ENCODE data around the gene DACT1.
A peak's percentile ranks its signal among the peaks of the same experiment; 100 is the strongest.
"Not testable (repeated sequence)": the region's sequence is repeated elsewhere in the genome, so short reads cannot be mapped to it uniquely, and the experiment has no call there.

DACT1 gene, protein sequence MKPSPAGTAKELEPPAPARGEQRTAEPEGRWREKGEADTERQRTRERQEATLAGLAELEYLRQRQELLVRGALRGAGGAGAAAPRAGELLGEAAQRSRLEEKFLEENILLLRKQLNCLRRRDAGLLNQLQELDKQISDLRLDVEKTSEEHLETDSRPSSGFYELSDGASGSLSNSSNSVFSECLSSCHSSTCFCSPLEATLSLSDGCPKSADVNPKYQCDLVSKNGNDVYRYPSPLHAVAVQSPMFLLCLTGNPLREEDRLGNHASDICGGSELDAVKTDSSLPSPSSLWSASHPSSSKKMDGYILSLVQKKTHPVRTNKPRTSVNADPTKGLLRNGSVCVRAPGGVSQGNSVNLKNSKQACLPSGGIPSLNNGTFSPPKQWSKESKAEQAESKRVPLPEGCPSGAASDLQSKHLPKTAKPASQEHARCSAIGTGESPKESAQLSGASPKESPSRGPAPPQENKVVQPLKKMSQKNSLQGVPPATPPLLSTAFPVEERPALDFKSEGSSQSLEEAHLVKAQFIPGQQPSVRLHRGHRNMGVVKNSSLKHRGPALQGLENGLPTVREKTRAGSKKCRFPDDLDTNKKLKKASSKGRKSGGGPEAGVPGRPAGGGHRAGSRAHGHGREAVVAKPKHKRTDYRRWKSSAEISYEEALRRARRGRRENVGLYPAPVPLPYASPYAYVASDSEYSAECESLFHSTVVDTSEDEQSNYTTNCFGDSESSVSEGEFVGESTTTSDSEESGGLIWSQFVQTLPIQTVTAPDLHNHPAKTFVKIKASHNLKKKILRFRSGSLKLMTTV

DNA sequence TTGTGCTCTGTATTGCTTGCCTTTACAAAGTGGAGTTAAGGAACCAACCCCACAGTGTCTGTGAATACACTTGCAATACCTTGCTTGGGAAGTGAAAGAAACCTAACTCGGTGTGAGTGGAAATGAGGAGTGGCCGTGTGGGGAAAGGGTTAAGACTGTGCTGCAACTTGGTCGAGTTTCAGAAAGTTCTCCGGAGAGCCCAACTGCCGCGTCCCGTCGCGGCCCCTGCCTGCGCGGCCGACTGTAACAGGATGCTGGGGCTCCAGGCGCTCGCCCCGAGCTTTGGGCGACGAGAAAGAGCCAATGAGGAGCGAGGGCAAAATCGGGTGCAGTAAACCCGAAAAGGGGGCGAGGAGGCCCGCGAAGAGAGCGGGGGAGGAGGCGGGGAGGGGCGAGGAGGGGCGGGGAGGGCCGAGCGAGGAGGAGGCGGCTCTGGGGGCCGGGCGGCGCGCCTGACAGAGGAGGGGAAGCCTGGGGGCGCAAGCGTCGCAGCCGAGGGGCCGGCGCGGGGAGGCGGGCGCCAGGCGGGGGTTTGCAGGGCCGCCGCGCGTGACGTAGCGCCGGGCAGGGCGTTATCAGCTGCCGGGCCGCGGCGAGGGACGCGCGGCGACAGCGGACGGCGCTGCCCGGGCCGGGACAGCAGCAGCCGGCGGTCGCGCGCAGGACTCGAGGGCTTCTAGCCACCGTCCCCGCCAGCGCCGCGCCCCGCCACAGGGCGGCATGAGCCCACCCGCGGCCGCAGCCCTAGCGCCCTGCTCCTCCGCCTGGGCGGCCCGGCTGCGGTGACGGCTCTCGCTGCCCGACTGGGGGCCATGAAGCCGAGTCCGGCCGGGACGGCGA lies at the start of gene DACT1:
DACT1 (plus strand) TSS at position 572 of the 840 bp plus-strand sequence; CDS start at position 813, 241 bp downstream.
- Histone ChIP-seq H3K4me1 (ENCODE audit: insufficient read depth, low read length, severe bottlenecking) (peaks cover 4% of the 10 kb centered on the region), H2AFZ (ENCODE audit: low read length) (no peak within 1 kb of the TSS), H3K4me3 (ENCODE audit: low read depth, low read length, poor library complexity, severe bottlenecking) (peak within 1 kb of the TSS; percentile 49), H3K9me2 (ENCODE audit: low read depth, low read length) (no peaks in the 10 kb centered on the region), H3K36me3 (ENCODE audit: insufficient read depth, low read length) (no peaks in the 10 kb centered on the region), H3K27me3 (ENCODE audit: insufficient read depth, low read length) (peaks cover 3% of the 10 kb centered on the region; the same call in 1 of the 2 replicates), H3K9me3 (ENCODE audit: low read length) (no peaks in the 10 kb centered on the region), H3K79me2 (ENCODE audit: insufficient read depth, low read length) (no peaks in the 10 kb centered on the region), H3F3A (ENCODE audit: insufficient read depth, low read length) (no peaks in the 10 kb centered on the region), H3K27ac (ENCODE audit: low read depth, low read length, poor library complexity, severe bottlenecking) (no peak within 1 kb of the TSS), H4K20me1 (ENCODE audit: insufficient read depth, low read length) (no peaks in the 10 kb centered on the region), H3K4me2 (ENCODE audit: low read length) (peak within 1 kb of the TSS; percentile 63), H3K9ac (ENCODE audit: low read length) (no peak within 1 kb of the TSS)
- TF ChIP-seq, protein P1, sequence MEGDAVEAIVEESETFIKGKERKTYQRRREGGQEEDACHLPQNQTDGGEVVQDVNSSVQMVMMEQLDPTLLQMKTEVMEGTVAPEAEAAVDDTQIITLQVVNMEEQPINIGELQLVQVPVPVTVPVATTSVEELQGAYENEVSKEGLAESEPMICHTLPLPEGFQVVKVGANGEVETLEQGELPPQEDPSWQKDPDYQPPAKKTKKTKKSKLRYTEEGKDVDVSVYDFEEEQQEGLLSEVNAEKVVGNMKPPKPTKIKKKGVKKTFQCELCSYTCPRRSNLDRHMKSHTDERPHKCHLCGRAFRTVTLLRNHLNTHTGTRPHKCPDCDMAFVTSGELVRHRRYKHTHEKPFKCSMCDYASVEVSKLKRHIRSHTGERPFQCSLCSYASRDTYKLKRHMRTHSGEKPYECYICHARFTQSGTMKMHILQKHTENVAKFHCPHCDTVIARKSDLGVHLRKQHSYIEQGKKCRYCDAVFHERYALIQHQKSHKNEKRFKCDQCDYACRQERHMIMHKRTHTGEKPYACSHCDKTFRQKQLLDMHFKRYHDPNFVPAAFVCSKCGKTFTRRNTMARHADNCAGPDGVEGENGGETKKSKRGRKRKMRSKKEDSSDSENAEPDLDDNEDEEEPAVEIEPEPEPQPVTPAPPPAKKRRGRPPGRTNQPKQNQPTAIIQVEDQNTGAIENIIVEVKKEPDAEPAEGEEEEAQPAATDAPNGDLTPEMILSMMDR (IDR thresholded peaks at IDR 0.05; ENCODE audit: low read length), result no peak
- no peak for TF ChIP-seq EZH2 (IDR thresholded peaks at IDR 0.05; ENCODE audit: borderline replicate concordance, low read length)

DNA sequence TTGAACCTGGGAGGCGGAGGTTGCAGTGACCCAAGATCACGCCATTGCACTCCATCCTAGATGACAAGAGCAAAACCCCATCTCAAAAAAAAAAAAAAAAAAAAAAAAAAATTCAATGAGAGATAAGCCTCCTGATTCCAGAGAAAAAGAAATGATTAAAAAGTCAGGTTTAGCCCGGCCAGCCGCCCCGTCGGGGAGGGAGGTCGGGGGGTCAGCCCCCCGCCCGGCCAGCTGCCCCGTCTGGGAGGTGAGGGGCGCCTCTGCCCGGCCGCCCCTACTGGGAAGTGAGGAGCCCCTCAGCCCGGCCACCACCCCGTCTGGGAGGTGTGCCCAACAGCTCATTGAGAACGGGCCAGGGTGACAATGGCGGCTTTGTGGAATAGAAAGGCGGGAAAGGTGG lies 49.4 kb upstream of the DACT1 start:
- H3K27ac ChIP-seq (ENCODE audit: low read depth, low read length, poor library complexity, severe bottlenecking); H3K36me3 ChIP-seq (ENCODE audit: insufficient read depth, low read length); H3K4me1 ChIP-seq (ENCODE audit: insufficient read depth, low read length, severe bottlenecking); H3K4me2 ChIP-seq (ENCODE audit: low read length); H2AFZ ChIP-seq (ENCODE audit: low read length); H3K4me3 ChIP-seq (ENCODE audit: low read depth, low read length, poor library complexity, severe bottlenecking); H3K79me2 ChIP-seq (ENCODE audit: insufficient read depth, low read length); H3K27me3 ChIP-seq (ENCODE audit: insufficient read depth, low read length); H3K9me2 ChIP-seq (ENCODE audit: low read depth, low read length); H4K20me1 ChIP-seq (ENCODE audit: insufficient read depth, low read length); H3F3A ChIP-seq (ENCODE audit: insufficient read depth, low read length); H3K9ac ChIP-seq (ENCODE audit: low read length); H3K9me3 ChIP-seq (ENCODE audit: low read length): not testable (repeated sequence)

DNA sequence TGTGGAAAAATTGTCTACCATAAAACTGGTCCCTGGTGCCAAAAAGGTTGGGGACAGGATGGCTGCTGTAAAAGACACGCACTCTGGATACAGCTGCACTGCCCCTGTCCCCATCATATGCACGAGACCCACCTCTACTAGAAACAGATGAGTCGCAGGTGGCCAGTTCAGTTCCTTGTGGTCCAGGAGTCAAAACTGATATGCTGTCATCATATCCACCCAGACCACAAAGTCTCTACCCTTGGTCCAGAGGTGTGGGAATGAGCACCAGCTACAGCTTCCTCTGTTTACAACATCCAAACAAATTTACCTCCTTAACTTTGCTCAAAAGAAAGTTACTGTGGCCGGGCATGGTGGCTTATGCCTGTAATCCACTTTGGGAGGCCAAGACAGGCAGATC lies 43.8 kb upstream of the DACT1 start:
- no peaks in the 10 kb centered on the region for H3K9me3 ChIP-seq (ENCODE audit: low read length)
- H3K27me3 ChIP-seq (ENCODE audit: insufficient read depth, low read length), result no peaks in the 10 kb centered on the region
- no peak overlapping the region for H3K27ac ChIP-seq (ENCODE audit: low read depth, low read length, poor library complexity, severe bottlenecking)
- no peak overlapping the region for H2AFZ ChIP-seq (ENCODE audit: low read length)
- H3K4me1 ChIP-seq (ENCODE audit: insufficient read depth, low read length, severe bottlenecking), result no peaks in the 10 kb centered on the region
- no peak overlapping the region for H3K4me2 ChIP-seq (ENCODE audit: low read length)
- H3K4me3 ChIP-seq (ENCODE audit: low read depth, low read length, poor library complexity, severe bottlenecking), result no peak overlapping the region
- no peak overlapping the region for H3K9ac ChIP-seq (ENCODE audit: low read length)
- no peaks in the 10 kb centered on the region for H3K9me2 ChIP-seq (ENCODE audit: low read depth, low read length)
- TF ChIP-seq, protein P1 (IDR thresholded peaks at IDR 0.05; ENCODE audit: low read length), result no peak
- no peak for TF ChIP-seq EZH2 (IDR thresholded peaks at IDR 0.05; ENCODE audit: borderline replicate concordance, low read length)
- H4K20me1 ChIP-seq (ENCODE audit: insufficient read depth, low read length), result no peaks in the 10 kb centered on the region
- no peaks in the 10 kb centered on the region for H3F3A ChIP-seq (ENCODE audit: insufficient read depth, low read length)
- H3K36me3 ChIP-seq (ENCODE audit: insufficient read depth, low read length), result no peaks in the 10 kb centered on the region
- H3K79me2 ChIP-seq (ENCODE audit: insufficient read depth, low read length), result no peaks in the 10 kb centered on the region
